H9 (cell line): ENCODE measurements around the gene ROBO4. TPM values are rescaled to one million over a fixed set of nuclear protein-coding genes. Genes with fewer than 3 reads are reported as not detected.

Source experiments
- DNase-seq: peaks from one replicate; pipeline ENCODE4 v3.0.0-alpha.2; 2017
- H2AFZ ChIP-seq: one replicate; pipeline ENCODE4 v1.6.1; 2013; ENCODE audit warnings: mild to moderate bottlenecking, low read length, control low read depth, moderate library complexity
- H2AK5ac ChIP-seq: 2 replicates; pipeline ENCODE4 v1.6.1; 2013; ENCODE audit warnings: low read length, control low read depth, mixed read lengths; ENCODE audit not compliant: insufficient read length
- H2BK120ac ChIP-seq: one replicate; pipeline ENCODE4 v1.6.1; 2013; ENCODE audit warnings: low read depth, mild to moderate bottlenecking, low read length, control low read depth, inconsistent platforms; ENCODE audit not compliant: poor library complexity, severe bottlenecking
- H2BK12ac ChIP-seq: 2 replicates; pipeline ENCODE4 v1.6.1; 2013; ENCODE audit warnings: low read length, control low read depth, mixed read lengths, low read depth; ENCODE audit not compliant: insufficient read length
- H2BK15ac ChIP-seq: 2 replicates; pipeline ENCODE4 v1.6.1; 2013; ENCODE audit warnings: low read depth, low read length, control low read depth
- H2BK20ac ChIP-seq: one replicate; pipeline ENCODE4 v1.6.1; 2013; ENCODE audit warnings: low read depth, mild to moderate bottlenecking, low read length, control low read depth, inconsistent platforms; ENCODE audit not compliant: poor library complexity, severe bottlenecking
- H2BK5ac ChIP-seq: 2 replicates; pipeline ENCODE4 v1.6.1; 2013; ENCODE audit warnings: low read length, control low read depth, mixed read lengths; ENCODE audit not compliant: insufficient read length
- H3K14ac ChIP-seq: 2 replicates; pipeline ENCODE4 v1.6.1; 2013; ENCODE audit warnings: low read length, control low read depth; ENCODE audit not compliant: insufficient read depth
- H3K18ac ChIP-seq: 2 replicates; pipeline ENCODE4 v1.6.1; 2013; ENCODE audit warnings: low read depth, mild to moderate bottlenecking, mixed read lengths, low read length, control low read depth; ENCODE audit not compliant: insufficient read length
- H3K23ac ChIP-seq: 2 replicates; pipeline ENCODE4 v1.6.1; 2013; ENCODE audit warnings: low read length, control low read depth, mixed read lengths, low read depth; ENCODE audit not compliant: insufficient read length
- H3K23me2 ChIP-seq: 2 replicates; pipeline ENCODE4 v1.6.1; 2013; ENCODE audit warnings: low read depth, mild to moderate bottlenecking, mixed read lengths, low read length, control low read depth; ENCODE audit not compliant: insufficient read length, poor library complexity, severe bottlenecking
- H3K27ac ChIP-seq: 2 replicates; pipeline ENCODE4 v1.5.1; 2013; ENCODE audit warnings: low read length, control low read depth, mixed read lengths, low read depth; ENCODE audit not compliant: insufficient read length
- H3K27me3 ChIP-seq: 2 replicates; pipeline ENCODE4 v1.6.1; 2013; ENCODE audit warnings: low read length, control low read depth, inconsistent platforms; ENCODE audit not compliant: insufficient read depth
- H3K4ac ChIP-seq: 2 replicates; pipeline ENCODE4 v1.6.1; 2013; ENCODE audit warnings: low read depth, mild to moderate bottlenecking, control low read depth, inconsistent platforms, low read length, moderate library complexity
- H3K4me1 ChIP-seq: 2 replicates; pipeline ENCODE4 v1.6.1; 2013; ENCODE audit warnings: low read length, control low read depth, inconsistent platforms; ENCODE audit not compliant: insufficient read depth
- H3K4me2 ChIP-seq: 2 replicates; pipeline ENCODE4 v1.6.1; 2013; ENCODE audit warnings: low read length, control low read depth, mixed read lengths; ENCODE audit not compliant: insufficient read length, insufficient read depth
- H3K56ac ChIP-seq: 2 replicates; pipeline ENCODE4 v1.6.1; 2013; ENCODE audit warnings: low read depth, mild to moderate bottlenecking, mixed read lengths, low read length, control low read depth; ENCODE audit not compliant: insufficient read length
- H3K79me1 ChIP-seq: 2 replicates; pipeline ENCODE4 v1.6.1; 2013; ENCODE audit warnings: low read depth, mild to moderate bottlenecking, moderate library complexity, low read length, control low read depth, inconsistent platforms; ENCODE audit not compliant: insufficient read depth, poor library complexity, severe bottlenecking
- H3K79me2 ChIP-seq: 2 replicates; pipeline ENCODE4 v1.6.1; 2013; ENCODE audit warnings: low read length, control low read depth, inconsistent platforms; ENCODE audit not compliant: insufficient read depth
- H3K9ac ChIP-seq: 2 replicates; pipeline ENCODE4 v1.6.1; 2013; ENCODE audit warnings: low read length, control low read depth, mixed read lengths; ENCODE audit not compliant: insufficient read length; ENCODE audit errors: extremely low read depth
- H3K9me3 ChIP-seq: one replicate; pipeline ENCODE4 v1.6.1; 2013; ENCODE audit warnings: low read depth, low read length, inconsistent platforms; ENCODE audit not compliant: control insufficient read depth
- H3T11ph ChIP-seq: one replicate; pipeline ENCODE4 v1.6.1; 2013; ENCODE audit warnings: mild to moderate bottlenecking, low read length, control low read depth, inconsistent platforms
- H4K20me1 ChIP-seq: one replicate; pipeline ENCODE4 v1.6.1; 2013; ENCODE audit not compliant: control insufficient read depth, insufficient read length, insufficient read depth
- H4K5ac ChIP-seq: 2 replicates; pipeline ENCODE4 v1.6.1; 2013; ENCODE audit warnings: low read depth, mild to moderate bottlenecking, mixed read lengths, low read length, control low read depth; ENCODE audit not compliant: insufficient read length
- H4K8ac ChIP-seq: replicated peaks from 2 replicates; pipeline ENCODE4 v1.6.1; 2013; ENCODE audit warnings: low read length, control low read depth, mixed read lengths, low read depth; ENCODE audit not compliant: insufficient read length
- H4K91ac ChIP-seq: 2 replicates; pipeline ENCODE4 v1.6.1; 2013; ENCODE audit warnings: low read depth, mild to moderate bottlenecking, moderate library complexity, mixed read lengths, low read length, control low read depth; ENCODE audit not compliant: insufficient read length
- H3K27ac Mint-ChIP-seq, 3 experiments: 2 replicates in 2 of 3; 3 replicates in 1 of 3; pipeline ENCODE4 v1.8.0; 2020 to 2021; ENCODE audit warnings: mixed read lengths in 3 of 3, mild to moderate bottlenecking in 1 of 3, moderate library complexity in 1 of 3
- H3K27me3 Mint-ChIP-seq: 2 replicates; pipeline ENCODE4 v1.8.0; 2021; ENCODE audit warnings: low read depth, mild to moderate bottlenecking, moderate library complexity, mixed read lengths
- H3K36me3 Mint-ChIP-seq, 3 experiments: 2 replicates in 2 of 3; 3 replicates in 1 of 3; pipeline ENCODE4 v1.8.0; 2020 to 2021; ENCODE audit warnings: low read depth in 3 of 3, mixed read lengths in 3 of 3; ENCODE audit not compliant: insufficient read depth in 1 of 3
- H3K4me1 Mint-ChIP-seq, 2 experiments: 2 replicates each; pipeline ENCODE4 v1.8.0; 2020; ENCODE audit warnings: mixed read lengths in 2 of 2
- H3K4me3 Mint-ChIP-seq, 2 experiments: 2 replicates in 1 of 2; 3 replicates in 1 of 2; pipeline ENCODE4 v1.8.0; 2020 to 2021; ENCODE audit warnings: mild to moderate bottlenecking in 2 of 2, mixed read lengths in 2 of 2, moderate library complexity in 1 of 2
- H3K9me3 Mint-ChIP-seq, 2 experiments: 2 replicates in 1 of 2; 3 replicates in 1 of 2; pipeline ENCODE4 v1.8.0; 2020; ENCODE audit warnings: mild to moderate bottlenecking in 2 of 2, mixed read lengths in 2 of 2, moderate library complexity in 1 of 2
- WGBS: extraction: QIAGEN DNeasy Blood & Tissue Kit; methylation state at CpG from one replicate; pipeline ENCODE4 v1.1.7; 2013; ENCODE audit warnings: missing lambda C conversion rate, low lambda C conversion rate, mixed read lengths; ENCODE audit not compliant: insufficient read length; ENCODE audit errors: extremely low coverage; 5-methylcytosine and 5-hydroxymethylcytosine counted together
- total RNA-seq: library from RNA; stranded (reverse); gene quantifications from 2 replicates; pipeline ENCODE4 v1.2.1, GENCODE V29; 2021
- TF ChIP-seq, protein P1 (sequence below): fragments of 200-600 bp; sonication (generic); conservative IDR thresholded peaks from 3 replicates; pipeline ENCODE4 v1.8.0; 2021; ENCODE audit warnings: antibody characterized with exemption, mild to moderate bottlenecking

ROBO4 gene
- total RNA-seq, 1 experiment from 2014 or later = not detected

DNA sequence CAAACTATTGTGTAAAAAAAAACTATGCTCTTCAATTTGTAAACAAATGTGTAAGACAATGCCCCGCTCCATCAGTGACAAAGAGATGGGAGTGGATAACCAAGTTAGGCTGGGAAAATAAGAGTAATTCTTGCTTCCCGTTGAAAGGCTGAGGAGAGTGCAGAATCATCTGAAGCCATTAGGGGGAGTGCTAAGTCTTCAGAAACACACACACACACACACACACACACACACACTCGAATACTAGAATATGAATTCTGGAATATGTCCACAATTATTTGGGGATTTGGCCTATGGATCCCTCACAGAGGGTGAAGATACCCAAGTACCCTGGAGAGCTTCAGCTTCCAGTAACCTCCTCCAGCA lies 60.2 kb downstream of the ROBO4 start:
- peaks cover 16 to 37% of the 10 kb centered on the region in 2 experiments for H3K4me1 Mint-ChIP-seq
- H3K56ac ChIP-seq = no peak overlapping the region
- H3K14ac ChIP-seq = no peak overlapping the region
- H3K9me3 Mint-ChIP-seq = peaks cover 0 to 2% of the 10 kb centered on the region in 2 experiments; a peak in 1 of 5 replicates
- H3K9ac ChIP-seq = no peak overlapping the region
- H3K79me1 ChIP-seq = no peaks in the 10 kb centered on the region
- H4K5ac ChIP-seq = no peak overlapping the region
- peaks cover 48% of the 10 kb centered on the region for H3K27me3 ChIP-seq
- no peak overlapping the region for H2AK5ac ChIP-seq
- H3K18ac ChIP-seq = no peak overlapping the region
- H3K4me1 ChIP-seq = no peaks in the 10 kb centered on the region
- H3K79me2 ChIP-seq = no peaks in the 10 kb centered on the region
- no peak overlapping the region for H4K91ac ChIP-seq
- H2BK15ac ChIP-seq = no peak overlapping the region
- peak overlapping the region in 1 of 2 experiments; percentile 43; a peak in 2 of 5 replicates for H3K4me3 Mint-ChIP-seq
- H3K4me2 ChIP-seq = no peak overlapping the region
- no peak overlapping the region for H2BK120ac ChIP-seq
- no peak overlapping the region for H3T11ph ChIP-seq
- H2BK12ac ChIP-seq = no peak overlapping the region
- peak; percentile 46 for DNase-seq
- no peak overlapping the region for H3K27ac Mint-ChIP-seq
- TF ChIP-seq, protein P1, sequence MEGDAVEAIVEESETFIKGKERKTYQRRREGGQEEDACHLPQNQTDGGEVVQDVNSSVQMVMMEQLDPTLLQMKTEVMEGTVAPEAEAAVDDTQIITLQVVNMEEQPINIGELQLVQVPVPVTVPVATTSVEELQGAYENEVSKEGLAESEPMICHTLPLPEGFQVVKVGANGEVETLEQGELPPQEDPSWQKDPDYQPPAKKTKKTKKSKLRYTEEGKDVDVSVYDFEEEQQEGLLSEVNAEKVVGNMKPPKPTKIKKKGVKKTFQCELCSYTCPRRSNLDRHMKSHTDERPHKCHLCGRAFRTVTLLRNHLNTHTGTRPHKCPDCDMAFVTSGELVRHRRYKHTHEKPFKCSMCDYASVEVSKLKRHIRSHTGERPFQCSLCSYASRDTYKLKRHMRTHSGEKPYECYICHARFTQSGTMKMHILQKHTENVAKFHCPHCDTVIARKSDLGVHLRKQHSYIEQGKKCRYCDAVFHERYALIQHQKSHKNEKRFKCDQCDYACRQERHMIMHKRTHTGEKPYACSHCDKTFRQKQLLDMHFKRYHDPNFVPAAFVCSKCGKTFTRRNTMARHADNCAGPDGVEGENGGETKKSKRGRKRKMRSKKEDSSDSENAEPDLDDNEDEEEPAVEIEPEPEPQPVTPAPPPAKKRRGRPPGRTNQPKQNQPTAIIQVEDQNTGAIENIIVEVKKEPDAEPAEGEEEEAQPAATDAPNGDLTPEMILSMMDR = no peak; the same call in 2 of the 3 replicates
- H3K23me2 ChIP-seq = peaks cover 3% of the 10 kb centered on the region
- no peaks in the 10 kb centered on the region for H4K20me1 ChIP-seq
- H3K27me3 Mint-ChIP-seq = peaks cover 45% of the 10 kb centered on the region
- no peak overlapping the region for H3K23ac ChIP-seq
- H4K8ac ChIP-seq = no peak overlapping the region
- no peaks in the 10 kb centered on the region for H3K9me3 ChIP-seq
- no peak overlapping the region for H2AFZ ChIP-seq
- H3K27ac ChIP-seq = no peak overlapping the region
- WGBS = no CpG with 5 or more reads among the region's 3 CpGs
- H3K36me3 Mint-ChIP-seq = no peaks in the 10 kb centered on the region
- H2BK5ac ChIP-seq = no peak overlapping the region
- no peak overlapping the region for H3K4ac ChIP-seq
- H2BK20ac ChIP-seq = no peak overlapping the region
